Uterus (tissue), 2 donors: ENCODE results near the gene CH25H.

Experiments used
- POLR2A ChIP-seq, 2 donors: fragments of 450-650 bp; IDR thresholded peaks; one replicate each; pipeline ENCODE4 v1.6.1; 2016; ENCODE audit warnings: antibody characterized with exemption in 2 of 2, mild to moderate bottlenecking in 1 of 2, moderate library complexity in 1 of 2
- TF ChIP-seq, protein P1 (sequence below), 4 experiments: fragments of 200-600 bp in 2 of 4; fragments of 450-650 bp in 2 of 4; sonication (generic) in 2 of 4; IDR thresholded peaks; one replicate each; pipeline ENCODE4 v1.5.1; 2016 to 2019; ENCODE audit warnings: antibody characterized with exemption in 4 of 4, mild to moderate bottlenecking in 2 of 4, moderate library complexity in 1 of 4

DNA sequence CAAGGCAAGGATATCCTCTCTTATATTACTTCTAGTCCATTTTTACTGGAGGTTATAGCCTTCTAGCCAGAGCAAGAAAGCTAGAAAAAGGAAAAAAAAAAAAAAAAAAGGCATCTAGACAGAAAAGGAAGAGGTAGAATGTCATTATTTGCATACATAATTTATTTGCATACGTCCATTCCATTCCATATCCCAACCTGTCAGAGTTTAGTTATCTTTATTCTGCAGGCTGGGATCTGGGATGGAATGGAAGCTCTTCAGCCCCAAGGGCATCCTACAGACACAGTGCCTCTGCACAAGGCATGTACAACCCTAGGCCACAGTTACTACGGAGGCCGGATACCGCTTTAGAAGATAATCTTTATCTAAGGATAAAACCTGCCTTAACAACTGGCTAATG is 9.6 kb downstream of the CH25H start:
- no peak for TF ChIP-seq POLR2A (IDR thresholded peaks at IDR 0.05)
- TF ChIP-seq, protein P1, sequence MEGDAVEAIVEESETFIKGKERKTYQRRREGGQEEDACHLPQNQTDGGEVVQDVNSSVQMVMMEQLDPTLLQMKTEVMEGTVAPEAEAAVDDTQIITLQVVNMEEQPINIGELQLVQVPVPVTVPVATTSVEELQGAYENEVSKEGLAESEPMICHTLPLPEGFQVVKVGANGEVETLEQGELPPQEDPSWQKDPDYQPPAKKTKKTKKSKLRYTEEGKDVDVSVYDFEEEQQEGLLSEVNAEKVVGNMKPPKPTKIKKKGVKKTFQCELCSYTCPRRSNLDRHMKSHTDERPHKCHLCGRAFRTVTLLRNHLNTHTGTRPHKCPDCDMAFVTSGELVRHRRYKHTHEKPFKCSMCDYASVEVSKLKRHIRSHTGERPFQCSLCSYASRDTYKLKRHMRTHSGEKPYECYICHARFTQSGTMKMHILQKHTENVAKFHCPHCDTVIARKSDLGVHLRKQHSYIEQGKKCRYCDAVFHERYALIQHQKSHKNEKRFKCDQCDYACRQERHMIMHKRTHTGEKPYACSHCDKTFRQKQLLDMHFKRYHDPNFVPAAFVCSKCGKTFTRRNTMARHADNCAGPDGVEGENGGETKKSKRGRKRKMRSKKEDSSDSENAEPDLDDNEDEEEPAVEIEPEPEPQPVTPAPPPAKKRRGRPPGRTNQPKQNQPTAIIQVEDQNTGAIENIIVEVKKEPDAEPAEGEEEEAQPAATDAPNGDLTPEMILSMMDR (IDR thresholded peaks at IDR 0.05): no peak
